Activated effector memory CD4-positive, alpha-beta T cell treated with Interleukin-2 at 50 U/mL for 16 hours (primary cell): Measurements from ENCODE around the gene ARHGEF7.

Source experiments
- DNase-seq: peaks from one replicate; pipeline ENCODE4 v3.0.0-alpha.2; 2020

The ARHGEF7 gene

DNA sequence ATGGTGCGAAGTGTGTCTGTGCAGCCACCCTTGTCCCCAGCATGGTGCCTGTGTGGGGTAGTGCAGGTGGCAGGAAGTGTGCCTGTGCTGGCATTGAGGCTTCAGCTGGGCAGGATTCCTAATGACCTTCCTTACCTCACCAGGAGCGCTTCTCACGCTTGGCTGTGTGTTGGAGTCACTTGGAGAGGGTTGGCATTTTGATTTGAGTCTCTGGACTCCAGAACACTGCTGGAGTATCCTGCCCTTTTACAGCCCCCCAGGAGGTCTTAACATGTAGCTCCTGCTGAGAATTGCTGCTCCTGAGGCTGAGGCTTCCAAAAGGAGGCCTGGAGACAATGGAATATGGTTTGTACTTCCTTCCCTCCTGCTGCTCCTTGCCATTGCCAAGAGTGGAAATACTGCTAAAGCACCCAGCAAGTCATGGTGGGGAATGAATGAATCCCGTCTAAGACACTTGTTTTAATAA lies 87.1 kb downstream of the ARHGEF7 start:
- DNase-seq = no peak

DNA sequence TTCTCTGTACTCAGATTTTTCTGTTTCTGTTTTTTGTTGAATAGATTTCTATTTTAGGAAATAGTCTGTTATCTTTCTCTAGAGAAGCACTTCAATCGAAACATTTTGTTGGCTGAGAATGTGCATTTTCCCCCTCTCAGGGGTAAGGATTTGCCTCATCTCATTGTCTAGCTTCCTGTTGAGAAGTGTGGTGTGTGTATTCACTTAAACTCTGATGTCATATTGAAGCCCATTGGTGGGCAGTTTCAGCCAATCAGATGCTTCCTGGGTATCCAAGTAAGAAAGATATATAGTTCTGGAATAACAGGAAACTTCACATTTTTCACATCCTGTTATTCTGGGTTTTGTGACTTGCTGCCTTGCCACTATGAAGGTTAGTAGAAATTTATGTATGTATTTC lies 87.6 kb downstream of the ARHGEF7 start:
- no peak for DNase-seq

GRCh38 chr13:111203736-111204389 lies 88.8 kb downstream of the ARHGEF7 start:
- no peak for DNase-seq

- DNase-seq = no peak
Measured at GRCh38 chr13:111204438-111205177, 89.5 kb downstream of the ARHGEF7 start.

- DNase-seq = no peak
Measured at GRCh38 chr13:111206148-111206547, 91.0 kb downstream of the ARHGEF7 start.

- no peak for DNase-seq
Measured at GRCh38 chr13:111209613-111210012, 94.5 kb downstream of the ARHGEF7 start.

DNA sequence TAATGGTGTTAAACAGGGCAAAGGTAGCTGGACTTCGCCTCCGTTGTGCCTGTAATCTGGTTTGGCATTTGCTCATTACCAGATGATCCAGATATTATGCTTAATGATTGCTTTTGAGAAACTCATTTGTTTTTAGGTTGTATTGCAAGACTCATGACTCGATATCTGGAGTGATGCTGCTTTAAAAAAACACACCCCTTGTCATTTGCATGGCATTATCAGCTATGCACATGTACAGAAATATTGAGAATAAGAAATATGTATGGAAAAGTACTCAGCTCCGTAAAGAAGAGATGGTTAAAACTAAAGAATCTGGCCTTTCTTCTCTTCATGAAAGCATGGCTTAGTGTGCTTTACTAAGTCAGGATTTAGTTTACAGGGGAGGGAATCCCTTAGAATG lies 95.0 kb downstream of the ARHGEF7 start:
- no peak for DNase-seq

DNA sequence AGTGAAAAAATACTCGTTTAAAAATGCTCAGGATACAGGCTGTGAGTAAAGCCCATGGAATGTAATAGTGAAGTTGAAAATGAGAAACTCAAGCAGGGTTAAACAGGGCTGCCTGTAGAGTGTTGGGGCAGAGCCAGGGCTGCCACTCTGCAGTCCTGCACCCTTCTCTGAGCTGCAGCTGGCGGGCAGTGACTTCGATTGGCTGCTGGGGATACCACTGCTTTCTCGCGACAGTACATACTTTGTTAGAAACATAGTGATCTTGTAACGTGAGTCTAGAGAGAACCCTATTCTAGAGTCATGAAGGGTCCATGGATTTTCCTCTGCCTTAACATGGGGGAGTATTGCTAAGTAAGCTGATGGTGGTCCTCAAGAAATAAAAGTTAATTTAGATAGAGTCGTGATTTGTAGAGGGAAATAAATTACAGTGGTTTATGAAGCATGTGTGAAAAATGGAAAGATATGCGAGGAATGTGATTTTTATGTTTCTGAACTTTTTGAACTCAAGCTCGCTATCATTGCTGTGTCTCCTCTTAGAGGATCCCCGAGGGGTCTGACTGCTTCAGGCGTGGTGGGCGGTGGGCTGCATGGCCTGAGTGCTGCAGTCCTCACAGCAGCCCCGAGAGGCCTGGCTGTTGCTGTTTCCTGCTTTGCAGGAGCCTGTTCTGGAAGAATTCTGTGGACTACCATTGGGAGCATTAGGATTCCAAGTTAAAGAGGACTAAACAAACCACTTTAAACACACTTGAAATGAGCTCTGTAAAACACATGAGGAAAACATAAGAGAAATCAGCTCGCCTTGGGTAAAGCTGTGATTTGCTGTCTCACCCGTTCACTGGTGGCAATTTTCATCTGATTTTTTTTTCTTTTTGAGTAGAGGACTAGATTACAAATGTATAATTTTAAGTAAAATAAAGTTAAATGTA lies 95.7 kb downstream of the ARHGEF7 start:
- DNase-seq = no peak

GRCh38 chr13:111211789-111212516 lies 96.8 kb downstream of the ARHGEF7 start:
- DNase-seq = no peak

- DNase-seq = no peak
Measured at GRCh38 chr13:111212517-111212873, 97.4 kb downstream of the ARHGEF7 start.

- DNase-seq = no peak
Measured at GRCh38 chr13:111213964-111214726, 99.0 kb downstream of the ARHGEF7 start.

- no peak for DNase-seq
Measured at GRCh38 chr13:111215081-111216047, 100.3 kb downstream of the ARHGEF7 start.

DNA sequence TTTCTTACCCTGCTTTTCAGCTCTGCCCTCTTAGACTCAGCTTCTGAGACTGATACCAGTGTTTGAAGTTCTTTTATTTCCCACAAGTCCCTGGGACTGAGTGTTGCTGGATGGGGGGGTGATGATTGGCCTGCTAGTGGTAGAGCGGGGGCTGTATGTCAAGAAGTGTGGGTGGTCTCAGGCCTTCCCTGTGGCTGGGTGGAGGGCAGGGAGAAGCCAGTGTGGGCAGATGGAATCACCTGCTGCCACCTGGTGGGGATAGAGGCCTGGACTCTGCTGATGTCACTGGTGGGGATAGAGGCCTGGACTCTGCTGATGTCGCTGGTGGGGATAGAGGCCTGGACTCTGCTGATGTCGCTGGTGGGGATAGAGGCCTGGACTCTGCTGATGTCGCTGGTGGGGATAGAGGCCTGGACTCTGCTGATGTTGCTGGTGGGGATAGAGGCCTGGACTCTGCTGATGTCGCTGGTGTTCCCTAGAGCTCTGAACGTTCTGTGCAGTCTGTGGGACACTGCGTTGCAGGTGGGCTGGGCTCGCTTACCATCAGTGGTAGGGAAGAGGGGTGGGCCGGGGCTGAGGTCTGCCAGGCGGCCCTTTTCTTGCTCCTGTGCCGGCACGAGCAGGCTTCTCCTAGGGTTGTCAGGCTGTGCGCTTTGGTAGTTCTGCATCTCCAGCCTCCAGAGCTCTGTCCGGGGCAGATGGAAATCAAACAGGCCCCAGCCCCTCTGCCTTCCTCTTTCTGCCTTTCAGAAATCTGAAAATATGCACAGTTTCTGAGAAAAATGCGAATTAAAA lies 101.3 kb downstream of the ARHGEF7 start:
- peak; percentile 11 for DNase-seq

GRCh38 chr13:111217641-111218040 lies 102.5 kb downstream of the ARHGEF7 start:
- no peak for DNase-seq

DNA sequence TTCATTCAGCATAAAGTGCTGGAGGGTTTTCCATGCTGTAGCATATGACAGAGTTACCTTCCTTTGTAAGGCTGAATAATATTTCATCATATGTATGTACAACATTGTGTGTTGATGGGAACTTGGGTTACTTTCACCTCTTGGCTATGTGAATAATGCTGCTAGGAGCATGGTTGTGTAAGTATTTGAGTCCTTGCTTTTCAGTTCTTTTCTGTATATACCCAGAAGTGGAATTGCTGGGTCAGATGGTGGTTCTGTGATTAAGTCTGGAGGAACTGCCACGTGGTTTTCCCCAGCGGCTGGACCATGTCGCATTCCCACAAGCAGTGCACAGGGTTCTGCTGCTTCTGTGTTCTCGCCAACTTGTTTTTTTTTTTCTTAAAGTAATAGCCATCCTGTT lies 104.2 kb downstream of the ARHGEF7 start:
- no peak for DNase-seq

DNA sequence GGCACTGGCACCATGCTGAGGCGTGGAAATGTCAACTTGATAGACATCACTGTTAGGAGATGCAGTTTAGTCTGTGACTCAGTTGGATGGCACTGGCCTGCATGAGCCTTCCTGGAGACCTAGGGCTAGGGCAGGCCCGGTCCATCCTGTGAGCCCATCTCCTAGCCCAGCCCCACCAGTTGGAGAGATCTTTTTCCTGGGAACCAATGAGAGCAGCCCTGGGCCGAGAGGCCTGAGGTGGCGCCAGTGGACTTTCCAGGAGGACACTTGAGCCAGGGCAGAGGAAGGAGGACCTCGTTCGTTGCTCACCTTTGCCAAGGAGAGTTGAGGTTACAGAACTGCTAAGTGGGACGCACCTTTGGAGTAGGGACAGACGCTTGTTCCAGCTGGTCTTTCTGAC lies 104.8 kb downstream of the ARHGEF7 start:
- DNase-seq = no peak

- DNase-seq = no peak
Measured at GRCh38 chr13:111225166-111225565, 110.1 kb downstream of the ARHGEF7 start.

DNA sequence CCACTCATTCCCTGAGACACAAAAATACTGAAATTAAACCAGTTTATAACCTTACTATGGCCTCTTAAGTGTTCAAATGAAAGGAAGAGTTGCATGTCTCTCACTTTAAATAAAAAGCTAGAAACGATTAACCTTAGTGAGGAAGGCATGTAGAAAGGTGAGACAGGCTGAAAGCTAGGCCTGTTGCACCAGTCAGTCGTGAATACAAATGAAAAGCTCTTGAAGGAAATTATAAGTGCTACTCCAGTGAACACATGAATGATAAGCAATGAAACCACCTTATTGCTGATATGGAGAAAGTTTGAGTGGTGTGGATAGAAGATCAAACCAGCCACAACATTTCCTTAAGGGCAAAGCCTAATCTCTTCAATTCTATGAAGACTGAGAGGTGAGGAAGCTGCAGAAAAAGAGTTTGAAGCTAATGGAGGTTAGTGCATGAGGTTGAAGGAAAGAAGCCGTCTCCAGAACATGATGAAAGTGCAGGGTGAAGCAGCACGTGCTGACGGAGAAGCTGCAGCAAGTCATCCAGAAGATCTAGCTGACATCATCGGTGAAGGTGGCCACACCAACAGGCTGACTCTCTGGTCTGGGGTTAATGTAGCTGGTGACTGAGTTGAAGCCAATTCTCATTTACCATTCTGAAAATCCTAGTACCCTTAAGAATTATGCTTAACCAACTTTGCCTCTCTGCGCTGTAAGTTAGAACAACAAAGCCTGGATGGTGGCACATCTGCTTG lies 110.9 kb downstream of the ARHGEF7 start:
- no peak for DNase-seq

DNA sequence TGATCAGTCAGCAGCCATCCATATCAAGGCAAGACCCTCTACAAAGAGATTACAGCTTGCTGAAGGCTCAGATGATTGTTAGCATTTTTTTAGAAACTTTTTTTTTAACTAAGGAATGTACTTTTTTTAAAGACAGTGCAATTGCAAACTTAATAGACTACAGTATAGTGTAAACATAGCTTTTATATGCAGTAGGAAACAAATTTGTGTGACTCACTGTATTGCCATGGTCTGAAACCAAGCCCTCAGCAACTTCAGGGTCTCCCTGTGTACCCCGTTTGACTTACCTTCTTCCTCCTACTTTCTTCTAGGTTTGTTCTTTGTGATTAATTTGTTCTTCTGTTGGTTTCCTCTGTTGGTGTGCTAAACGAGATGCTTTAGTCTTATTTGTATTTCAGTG lies 112.3 kb downstream of the ARHGEF7 start:
- no peak for DNase-seq
